AG20443 (cell line): ENCODE measurements around the gene GATA3.

ENCODE experiments used
- DNase-seq: peaks from one replicate; pipeline ENCODE4 v3.0.0; 2012; ENCODE audit warnings: low spot score, mixed read lengths

Gene GATA3

DNA sequence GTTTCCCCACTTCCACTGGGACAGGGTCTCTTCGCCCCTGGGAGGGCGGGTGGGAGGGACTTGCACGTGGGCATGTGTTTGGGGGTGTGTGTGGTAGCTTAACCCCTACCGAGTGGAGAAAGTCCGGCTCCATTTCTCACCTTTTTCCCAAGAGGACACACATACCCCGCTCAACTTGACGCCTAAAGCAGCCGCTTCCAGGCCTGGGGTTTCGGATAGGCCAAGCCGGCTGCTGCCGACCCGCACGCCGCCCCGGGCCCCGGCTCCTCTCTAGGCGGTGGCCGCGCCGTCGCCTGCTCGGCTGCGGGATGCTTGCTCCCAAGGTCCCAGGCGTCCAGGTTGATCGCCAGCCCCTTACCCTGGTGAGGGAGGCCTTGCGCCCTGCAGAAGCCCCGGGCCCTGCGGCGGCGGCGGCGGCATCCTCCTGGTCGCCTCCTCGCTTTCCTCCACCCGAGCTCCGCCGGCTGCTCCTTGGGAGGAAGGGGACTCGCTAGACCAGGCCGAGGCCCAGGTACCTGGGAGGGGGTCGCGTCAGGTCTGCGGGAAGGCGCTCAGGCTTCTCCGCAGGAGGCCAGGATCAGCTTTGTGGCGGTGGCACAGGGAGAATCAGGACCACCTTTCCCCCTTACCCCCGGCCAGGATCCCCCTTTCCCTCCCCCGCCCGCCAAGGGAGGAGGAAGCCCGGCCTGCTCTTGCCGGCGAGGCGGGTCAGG is 3.2 kb upstream of the GATA3 start:
- no peak for DNase-seq

DNA sequence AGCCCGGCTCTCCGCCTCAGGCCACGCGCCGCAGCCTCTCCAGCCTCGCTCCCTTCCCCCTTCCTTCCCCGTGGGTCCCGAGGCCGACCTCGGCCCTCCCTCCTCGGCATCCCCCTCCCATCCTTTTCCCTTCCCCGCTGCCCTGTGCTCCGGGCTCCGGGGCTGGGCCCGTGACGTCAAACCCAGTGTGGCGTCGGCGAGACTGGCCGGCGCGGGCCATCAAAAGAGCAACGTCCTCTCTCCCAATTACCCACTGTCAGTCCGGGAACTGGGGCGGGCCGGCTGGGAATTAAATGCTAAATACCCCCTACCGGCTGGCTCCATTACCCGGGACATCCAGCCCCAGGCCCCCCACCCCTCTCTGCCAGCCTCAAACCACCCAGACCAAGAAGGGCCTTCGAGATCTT is 2.6 kb upstream of the GATA3 start:
- no peak for DNase-seq

DNA sequence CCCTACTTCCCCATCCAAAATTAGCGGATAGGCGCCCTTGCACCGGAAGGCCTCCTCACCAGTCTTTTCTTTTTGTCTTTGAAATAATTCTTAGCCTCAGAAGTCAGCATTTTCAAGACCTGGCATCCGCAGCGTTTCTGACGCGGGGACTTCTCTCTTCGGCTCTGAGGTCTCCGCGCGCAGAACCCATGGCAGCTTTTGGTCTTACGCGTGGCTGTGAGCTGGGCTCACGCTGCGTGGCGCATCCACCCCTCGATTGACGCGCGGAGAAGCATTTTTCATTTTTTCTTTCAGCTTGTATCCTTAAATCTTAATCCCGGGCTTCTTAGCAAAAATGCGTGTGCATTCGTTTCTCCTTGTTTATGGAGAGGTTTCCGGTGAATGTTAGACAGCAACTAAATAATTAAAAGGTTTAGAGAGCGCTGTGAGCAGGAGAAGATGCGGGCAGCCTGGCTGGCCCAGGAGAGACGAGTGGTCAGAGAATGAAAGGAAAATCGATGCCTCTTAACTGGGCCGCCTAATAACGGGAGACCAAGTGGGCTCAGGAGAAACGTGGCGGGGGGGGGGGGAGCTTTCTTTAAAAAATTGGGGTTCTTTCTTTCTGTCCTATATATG is 2.0 kb upstream of the GATA3 start:
- DNase-seq, result no peak

DNA sequence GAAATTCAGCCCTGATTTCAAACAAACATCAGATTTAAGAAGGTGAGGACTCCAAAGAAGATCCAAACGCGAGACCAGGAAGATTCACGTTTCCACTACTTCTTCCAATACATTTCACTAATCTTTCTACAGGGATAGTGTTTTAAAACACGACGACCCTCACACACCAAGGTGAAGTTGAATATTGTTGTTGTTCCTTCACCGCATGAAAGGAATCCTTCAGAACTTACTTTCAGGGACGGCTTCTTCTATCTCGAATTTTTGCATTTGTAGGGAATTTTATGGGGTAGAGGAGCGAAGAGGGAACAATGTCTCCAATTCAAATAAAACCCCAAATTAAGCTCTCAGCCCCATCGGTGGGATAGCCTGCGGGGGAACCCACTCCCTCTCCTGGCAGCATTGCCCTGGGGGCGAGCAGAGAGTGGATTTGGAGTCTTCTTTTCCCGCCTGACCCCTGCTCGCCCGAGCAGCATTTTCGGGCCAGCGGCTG is 1.5 kb upstream of the GATA3 start:
- no peak for DNase-seq

DNA sequence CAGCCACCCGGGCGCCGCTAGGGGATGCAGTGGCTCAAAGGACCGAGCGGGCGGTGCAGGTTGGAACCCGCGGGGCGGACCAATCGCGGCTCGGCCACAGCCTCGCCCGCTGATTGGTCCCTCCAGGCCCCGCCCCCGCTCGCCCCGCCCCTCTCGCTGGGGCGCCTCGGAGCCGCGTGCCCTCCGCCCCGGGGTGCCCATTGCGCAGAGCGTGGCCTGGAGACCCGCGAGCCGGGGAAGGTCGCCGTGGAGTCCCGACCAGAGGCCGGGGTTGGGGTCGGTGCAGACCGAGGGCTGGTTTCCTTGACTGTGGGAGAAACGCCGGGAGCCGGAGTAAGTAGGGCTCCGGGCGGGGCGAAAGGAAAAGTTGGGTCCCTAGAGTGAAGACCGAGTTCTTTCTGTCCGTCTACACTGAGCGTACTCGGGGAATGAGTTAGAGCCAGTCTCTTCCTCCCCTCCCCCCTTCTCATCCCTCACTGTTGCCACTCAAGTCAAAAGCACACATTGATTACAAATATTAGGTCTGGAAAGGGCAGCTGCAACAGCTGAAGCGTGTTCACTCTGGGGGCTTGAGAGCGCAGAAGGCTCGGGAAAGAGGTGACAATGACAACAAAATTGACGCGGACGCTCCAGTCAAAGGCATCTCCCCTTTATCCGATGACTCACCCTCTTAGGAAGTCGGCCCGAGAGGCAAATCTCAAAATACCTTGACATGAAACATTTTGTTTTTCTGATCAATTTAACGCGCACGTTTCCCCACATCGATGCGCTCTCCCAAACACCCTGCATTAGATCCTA is 843 bp upstream of the GATA3 start:
- DNase-seq, result peak; percentile 98

DNA sequence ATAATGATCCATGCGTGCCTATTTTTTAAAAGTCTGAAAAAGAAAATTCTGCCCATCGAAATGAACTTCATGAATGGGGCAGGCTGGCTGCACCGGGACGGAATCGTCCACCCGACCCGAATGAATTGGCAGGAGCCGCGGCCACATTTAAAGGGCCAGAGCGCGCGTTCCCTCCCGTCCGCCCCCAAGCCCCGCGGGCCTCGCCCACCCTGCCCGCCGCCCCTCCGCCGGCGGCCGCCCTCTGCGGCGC is 319 bp upstream of the GATA3 start:
- DNase-seq, result peak; percentile 60

DNA sequence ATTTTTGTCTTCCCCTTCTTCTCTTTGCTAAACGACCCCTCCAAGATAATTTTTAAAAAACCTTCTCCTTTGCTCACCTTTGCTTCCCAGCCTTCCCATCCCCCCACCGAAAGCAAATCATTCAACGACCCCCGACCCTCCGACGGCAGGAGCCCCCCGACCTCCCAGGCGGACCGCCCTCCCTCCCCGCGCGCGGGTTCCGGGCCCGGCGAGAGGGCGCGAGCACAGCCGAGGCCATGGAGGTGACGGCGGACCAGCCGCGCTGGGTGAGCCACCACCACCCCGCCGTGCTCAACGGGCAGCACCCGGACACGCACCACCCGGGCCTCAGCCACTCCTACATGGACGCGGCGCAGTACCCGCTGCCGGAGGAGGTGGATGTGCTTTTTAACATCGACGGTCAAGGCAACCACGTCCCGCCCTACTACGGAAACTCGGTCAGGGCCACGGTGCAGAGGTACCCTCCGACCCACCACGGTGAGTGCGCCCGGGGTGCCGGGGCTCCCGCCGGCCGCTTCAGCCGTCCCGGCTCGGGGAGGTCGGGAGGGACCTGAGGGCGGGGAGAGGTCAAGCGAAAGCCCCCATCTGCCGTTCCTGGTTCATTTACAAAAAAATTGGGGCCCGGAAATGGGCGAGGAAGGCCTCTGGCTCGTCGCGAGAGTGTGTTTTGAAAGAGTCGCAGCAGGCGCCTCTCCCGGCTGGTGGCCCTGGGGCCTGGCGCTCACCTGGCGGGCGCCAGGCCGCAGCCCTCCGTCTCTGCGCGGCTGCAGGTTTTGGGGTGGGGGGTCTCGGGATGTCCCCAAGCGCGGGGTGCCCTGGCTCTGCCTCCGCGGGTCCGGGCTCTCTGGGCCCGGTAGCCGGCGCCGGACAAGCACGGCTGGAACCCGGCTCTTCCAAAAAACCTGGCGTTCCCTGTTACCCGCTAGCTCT is 1.2 kb downstream of the GATA3 start:
- no peak for DNase-seq

DNA sequence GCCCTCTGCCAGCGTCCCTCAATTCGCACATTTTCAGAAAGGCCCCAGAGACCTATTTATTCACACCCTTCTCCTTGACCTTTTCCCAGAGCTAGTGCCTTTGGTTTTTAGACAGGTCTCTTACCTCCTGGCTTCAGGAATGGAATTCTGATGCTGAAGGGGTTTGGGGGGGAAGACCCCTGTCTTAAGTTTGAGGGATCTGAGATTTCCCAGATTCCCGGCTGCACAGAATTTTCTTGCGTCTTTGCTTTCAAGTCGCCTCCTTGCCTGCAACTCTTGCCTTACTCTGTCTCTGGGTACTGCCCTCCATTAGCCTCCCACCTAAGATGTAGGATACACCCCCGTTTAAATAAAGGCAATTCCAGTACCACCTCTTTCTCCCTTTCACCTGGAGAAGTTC is 1.9 kb downstream of the GATA3 start:
- DNase-seq, result no peak

DNA sequence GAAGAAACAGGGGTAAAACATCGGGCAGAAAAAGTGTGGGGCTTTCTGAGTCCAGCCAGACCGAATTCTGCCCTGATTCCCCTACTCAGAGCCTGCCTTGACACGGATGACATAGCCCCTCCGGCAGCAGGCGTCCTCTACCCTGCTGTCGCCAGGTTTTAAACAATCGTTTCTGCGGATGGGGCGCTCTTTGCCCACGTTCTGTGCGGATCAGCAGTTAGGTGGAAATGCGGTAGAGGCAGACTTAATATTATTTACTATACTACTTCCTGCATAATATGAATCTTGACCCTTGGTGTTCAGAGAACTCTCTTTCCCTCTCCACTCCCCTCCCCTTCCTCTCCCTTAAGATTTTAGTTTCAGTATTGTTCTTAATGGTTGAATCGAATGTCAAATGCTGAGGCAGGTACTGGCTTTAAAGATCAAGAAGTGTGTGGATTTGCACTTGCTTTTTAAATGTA is 2.4 kb downstream of the GATA3 start:
- DNase-seq, result no peak

DNA sequence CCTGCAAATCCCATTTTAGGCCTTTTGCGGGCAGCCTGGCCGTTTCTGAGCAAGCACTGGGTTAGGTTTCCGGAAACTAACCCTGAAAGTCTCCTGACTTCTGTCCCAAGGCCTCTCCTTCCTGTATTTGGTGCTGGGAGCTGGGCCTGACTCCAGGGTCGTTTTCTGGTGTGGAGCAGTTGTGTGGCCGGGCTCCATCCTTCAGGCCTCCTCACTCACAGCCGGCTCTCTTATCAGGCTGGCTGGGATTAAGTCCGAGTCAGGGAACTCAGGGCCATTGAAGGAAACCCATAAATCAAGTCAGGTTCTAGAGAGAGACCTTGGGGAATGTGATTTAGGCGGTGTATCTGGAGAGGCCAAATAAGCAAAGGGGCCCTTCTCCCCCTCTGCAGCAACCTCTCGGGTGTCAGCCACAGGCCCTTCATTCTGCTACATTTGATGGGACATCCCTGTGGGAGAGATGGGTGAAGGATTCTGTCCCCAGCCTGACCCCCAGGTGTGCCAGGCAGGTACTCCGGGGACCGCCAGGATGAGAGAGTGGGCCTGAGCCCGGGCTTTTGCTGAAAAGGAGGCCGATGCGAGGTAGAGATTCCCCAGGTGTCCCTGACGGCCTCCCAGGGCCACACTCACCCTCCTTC is 3.3 kb downstream of the GATA3 start:
- DNase-seq, result no peak

DNA sequence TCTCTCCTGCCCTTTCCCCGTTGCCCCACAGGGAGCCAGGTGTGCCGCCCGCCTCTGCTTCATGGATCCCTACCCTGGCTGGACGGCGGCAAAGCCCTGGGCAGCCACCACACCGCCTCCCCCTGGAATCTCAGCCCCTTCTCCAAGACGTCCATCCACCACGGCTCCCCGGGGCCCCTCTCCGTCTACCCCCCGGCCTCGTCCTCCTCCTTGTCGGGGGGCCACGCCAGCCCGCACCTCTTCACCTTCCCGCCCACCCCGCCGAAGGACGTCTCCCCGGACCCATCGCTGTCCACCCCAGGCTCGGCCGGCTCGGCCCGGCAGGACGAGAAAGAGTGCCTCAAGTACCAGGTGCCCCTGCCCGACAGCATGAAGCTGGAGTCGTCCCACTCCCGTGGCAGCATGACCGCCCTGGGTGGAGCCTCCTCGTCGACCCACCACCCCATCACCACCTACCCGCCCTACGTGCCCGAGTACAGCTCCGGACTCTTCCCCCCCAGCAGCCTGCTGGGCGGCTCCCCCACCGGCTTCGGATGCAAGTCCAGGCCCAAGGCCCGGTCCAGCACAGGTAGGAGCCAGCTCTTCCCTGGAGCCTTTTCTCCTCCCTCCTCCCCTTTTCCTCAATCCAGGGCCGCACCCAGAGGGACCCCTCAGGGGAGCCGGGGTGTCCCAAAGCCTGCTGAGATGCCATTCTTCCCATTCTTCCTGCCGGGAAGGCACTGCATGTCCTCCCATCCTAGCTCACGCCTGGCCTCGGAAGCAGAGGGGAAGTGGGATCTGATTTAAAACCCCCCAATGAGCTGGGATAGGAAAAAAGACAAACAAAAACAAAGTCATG is 4.0 kb downstream of the GATA3 start:
- DNase-seq, result no peak

DNA sequence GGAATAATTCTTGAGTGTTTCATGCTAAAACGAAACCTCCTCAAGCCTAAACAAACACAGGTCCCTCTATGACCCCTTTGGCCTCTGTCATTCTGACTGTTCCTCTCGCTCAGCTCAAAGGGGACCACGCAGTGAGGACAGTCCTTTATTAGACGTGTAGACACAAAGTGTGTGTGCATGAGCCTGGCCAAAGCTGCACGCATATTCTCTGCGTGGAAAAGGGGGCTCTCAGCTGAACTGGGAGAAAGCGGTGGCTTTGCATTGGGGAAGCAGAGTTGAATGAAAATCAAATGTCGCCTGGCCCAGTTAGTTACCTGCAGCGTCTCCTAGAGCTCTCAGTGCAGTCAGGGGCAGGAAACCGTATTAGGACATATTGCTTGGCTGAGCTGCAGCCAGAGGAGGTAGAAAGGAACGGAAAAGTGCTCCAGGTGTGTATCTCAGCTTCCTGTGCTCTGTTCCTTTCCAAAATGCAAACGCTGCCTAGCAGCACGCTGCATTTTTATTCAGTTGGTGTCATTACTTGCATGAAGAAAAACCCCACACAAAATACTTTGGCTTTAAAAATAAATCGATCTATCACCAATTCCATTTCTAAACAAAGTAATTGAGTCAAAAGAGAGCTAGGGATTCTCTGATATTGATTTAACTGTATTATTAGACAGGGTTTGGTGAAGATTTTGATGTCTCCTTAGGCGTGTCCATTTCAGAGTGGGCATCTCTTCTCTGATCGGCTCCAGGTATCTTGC is 4.9 kb downstream of the GATA3 start:
- no peak for DNase-seq

DNA sequence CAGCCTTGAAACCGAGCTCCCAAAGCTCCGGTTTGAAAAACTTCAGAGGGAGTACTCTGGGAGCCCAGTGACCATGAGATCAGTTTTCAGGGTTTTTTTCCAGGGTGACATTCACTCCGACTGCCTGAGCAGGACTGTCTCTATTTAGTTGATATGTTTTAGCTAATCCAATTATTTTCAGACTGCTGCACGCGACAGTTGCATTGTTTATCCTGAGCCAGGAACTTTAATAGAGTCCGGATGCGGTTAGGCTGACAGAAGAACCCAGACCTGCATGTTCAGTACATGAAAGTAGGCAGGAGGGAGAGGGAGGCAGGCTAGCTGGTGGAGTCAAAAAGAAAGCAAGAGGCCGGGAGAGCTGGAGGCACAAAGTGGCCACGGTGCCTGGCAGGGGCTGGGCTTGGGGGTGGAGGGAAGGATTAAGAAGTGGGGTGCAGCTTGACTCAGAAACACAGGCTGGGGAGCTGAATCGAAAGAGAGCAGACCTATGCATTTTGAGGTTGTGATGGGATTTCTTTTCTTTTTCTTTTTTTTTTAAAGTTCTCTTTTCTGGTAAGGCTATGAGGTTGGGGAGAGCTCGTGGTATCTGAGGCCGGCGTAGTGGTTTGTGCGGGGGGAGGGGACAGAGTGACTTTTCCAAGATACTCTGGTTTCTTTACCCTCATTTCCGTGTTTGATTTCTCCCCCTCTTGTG is 5.7 kb downstream of the GATA3 start:
- DNase-seq, result peak; percentile 45

DNA sequence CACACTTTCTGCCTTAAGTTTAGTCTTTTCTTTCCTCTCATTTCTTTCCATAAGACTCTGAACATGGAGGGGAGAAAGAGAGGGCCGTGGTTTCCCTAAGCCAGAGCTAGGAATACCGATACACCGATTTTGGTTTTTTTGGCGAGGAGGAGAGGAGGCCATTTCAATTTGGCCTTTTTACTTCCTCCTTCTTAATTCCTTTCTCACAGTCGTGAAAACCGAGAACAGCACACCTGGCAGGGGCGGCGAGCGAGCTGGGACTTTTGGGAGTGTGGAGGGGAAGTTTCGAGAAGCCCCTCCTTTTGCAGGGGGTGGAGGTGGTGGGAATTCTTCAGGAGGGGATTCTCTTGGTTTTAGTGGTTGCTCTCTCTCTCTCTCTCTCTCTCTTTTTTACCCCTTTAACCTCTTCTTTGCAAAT is 6.2 kb downstream of the GATA3 start:
- DNase-seq, result no peak

DNA sequence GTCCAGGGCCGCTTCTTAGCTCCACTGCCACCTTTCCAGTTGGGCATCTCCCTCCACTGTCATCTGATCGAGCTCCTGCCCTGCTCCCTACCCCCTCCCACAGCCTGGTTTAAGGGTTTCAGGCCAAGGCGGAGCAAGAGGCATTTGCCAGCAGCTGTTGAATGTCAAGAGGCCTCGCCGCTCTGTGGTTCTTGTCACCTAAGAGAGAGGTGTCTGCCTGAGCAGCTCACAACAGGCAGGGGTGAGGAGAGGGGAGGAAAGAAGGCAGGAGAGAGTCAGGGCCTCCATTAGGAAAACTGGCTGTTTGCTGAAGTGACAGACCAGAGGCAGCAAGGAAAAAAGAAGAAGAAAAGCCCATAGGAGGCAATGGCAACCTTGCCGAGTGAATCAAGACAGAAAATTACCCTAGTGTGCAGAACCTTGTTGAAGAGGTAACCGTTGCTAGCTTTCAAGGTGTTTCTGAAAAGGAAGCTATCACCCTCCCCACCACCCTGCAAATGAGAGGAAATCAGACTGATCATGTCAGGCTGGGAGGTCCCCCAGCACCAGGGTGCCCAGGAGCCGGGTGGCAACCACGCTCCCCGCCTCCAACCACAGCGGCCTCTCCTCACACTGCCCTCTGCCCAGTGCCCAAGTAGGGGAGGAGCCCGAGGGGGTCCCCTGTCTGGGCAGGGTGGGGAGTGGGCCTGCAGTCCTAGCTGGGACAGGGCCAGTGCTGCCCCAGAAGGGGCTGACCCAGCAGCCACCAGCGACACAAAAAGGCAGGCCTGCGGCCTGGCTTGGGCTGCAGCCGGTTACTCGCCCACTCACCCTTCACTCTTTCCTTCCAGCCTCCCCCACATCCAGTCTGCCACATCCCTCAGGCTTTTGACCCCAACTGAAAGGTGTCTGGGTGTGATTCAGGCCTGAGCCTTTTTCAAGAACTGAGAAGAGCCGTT is 7.1 kb downstream of the GATA3 start:
- no peak for DNase-seq

DNA sequence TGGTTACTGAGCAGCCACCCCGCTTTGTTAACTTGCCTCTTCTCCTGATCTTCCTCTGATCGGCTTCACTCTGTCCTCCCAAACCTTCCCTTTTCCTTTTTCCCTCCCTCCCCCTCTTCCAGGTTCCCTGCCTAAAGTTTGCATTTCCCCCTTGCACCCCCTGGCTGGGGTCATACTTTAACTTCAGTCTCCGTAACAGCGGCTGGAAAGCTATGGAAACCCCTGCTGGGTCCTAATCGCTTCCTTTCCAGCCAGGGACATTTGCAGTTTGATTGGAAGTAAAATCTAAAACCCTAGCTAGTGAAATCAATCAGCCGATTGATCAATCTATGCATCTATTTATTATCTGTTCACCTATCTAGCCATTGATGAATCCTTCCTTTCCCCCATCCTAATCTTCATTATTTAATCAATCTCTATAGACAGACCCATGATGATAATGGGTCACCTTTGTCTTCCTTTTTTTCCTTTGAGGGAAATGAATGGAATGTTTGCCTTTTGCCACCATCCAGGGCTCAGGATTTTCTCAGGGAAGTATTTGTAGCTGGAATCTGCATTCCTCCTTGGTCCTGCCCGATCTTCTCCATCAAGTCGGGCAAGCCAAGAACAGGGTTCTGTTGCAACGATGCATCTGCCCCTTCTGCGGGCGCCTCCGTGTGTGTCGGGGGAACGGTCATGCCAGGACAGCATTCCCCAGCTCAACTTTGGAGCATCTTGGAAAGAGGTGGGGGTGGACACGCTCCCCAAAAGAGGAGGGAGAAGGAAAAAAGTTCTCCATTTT is 8.8 kb downstream of the GATA3 start:
- DNase-seq, result no peak

DNA sequence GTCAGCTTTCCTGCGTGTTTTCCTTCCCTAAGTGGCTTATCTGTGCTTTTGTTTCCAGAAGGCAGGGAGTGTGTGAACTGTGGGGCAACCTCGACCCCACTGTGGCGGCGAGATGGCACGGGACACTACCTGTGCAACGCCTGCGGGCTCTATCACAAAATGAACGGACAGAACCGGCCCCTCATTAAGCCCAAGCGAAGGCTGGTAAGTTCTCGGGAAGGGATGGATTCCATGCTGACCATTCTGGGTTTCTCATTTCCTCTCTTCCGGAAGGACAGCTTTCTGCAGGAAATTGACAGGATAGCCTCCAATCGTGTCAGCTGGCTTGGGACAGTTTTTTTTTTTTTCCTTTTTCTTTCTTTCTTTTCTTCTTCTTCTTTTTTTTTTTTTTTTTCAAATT is 9.4 kb downstream of the GATA3 start:
- no peak for DNase-seq
